Gastrocnemius medialis (tissue), 4 donors: ENCODE measurements around the gene MARVELD2.

Experiments used
- CTCF ChIP-seq, 5 experiments: fragments of 450-650 bp in 3 of 5; fragments of 200-600 bp in 2 of 5; sonication (generic) in 2 of 5; IDR thresholded peaks in 4 of 5; conservative IDR thresholded peaks in 1 of 5; 1 replicate in 4 of 5; 2 replicates in 1 of 5; pipeline ENCODE4 v1.5.1; 2016 to 2019; ENCODE audit warnings: antibody characterized with exemption in 5 of 5, mild to moderate bottlenecking in 3 of 5, moderate library complexity in 3 of 5
- POLR2A ChIP-seq, 2 donors: fragments of 450-650 bp; IDR thresholded peaks; one replicate each; pipeline ENCODE4 v1.6.1; 2017; ENCODE audit warnings: antibody characterized with exemption in 2 of 2, mild to moderate bottlenecking in 2 of 2, moderate library complexity in 2 of 2

- TF ChIP-seq CTCF (IDR thresholded peaks at IDR 0.05 in 4 of 5, conservative IDR thresholded peaks at IDR 0.05 in 1 of 5) = no peak
- TF ChIP-seq POLR2A (IDR thresholded peaks at IDR 0.05) = no peak
These were observed 3.6 kb downstream of the MARVELD2 start for GRCh38 chr5:69418554-69418953.
